ENCODE data around the gene CTDNEP1. TPM values are rescaled to one million over a fixed set of nuclear protein-coding genes. Genes with fewer than 3 reads are reported as not detected.

CTDNEP1 gene
- total and polyA plus RNA-seq, 2 of the 4 experiments (the other 2 are of a cell fraction), result 23.8 to 132 TPM

DNA sequence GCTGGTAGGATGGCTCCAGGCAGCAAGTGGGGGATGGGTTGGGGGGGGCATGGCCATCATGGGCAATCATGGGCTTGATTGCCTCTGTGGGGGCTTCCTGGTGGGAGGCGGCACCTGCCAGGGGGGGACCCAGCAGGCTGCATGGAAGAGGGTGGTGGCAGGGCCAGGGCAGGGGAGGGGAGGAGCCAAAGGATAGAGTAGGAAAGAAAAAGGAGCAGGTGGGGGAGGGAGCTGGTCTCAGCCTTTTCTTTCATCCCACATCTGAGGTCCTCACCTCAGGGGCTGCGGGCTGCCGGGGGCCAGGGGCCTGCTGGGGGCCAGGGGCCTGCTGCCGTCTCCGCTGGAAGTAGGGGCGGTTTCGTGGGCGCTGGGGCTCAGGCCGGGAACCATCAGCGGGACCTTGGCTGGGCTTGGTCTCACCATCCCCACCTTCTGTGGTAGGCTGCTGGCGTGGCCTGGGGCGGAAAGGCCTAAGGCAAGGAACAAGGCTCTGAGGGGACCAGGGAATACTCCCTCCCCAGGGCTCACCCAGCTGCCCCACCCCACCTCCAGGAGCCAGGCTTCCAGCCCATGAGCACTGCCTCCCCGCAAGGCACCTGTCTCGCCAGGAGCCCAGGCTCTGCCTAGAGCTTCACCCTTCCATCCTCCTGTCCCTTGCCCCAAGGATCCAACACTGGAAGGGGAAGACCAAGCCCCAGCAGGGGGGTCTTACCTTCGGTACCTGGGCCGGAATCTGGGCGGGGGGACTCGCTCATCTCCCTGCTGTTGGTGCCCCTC is 37.9 kb upstream of the CTDNEP1 start:
- H3K9me1 ChIP-seq (ENCODE audit: insufficient read depth, low read length), result no peaks in the 10 kb centered on the region
- H2BK15ac ChIP-seq (ENCODE audit: low read depth, low read length), result no peak overlapping the region
- no peak overlapping the region for H4K5ac ChIP-seq (ENCODE audit: low read depth, low read length)
- no TSS peak for BruUV-seq (replicated peaks)
- no peaks in the 10 kb centered on the region for H3K36me3 ChIP-seq (ENCODE audit: control insufficient read depth, insufficient read depth, low read length)
- H4K8ac ChIP-seq (ENCODE audit: low read depth in 2 of 2, low read length in 2 of 2), result no peak overlapping the region
- H3K27me3 ChIP-seq (ENCODE audit: control insufficient read depth, insufficient read depth, low read length), result peaks cover 76% of the 10 kb centered on the region
- H3K27ac ChIP-seq (ENCODE audit: insufficient read depth, low read length), result no peak overlapping the region
- TF ChIP-seq RAD21 (IDR thresholded peaks at IDR 0.05; ENCODE audit: low read length) (no peak), FOS (IDR thresholded peaks at IDR 0.05; ENCODE audit: low read depth, low read length) (no peak), MXI1 (IDR thresholded peaks at IDR 0.05; ENCODE audit: borderline replicate concordance, low read depth, low read length) (no peak), RFX5 (IDR thresholded peaks at IDR 0.05; ENCODE audit: low read depth, low read length) (no peak), CHD1 (IDR thresholded peaks at IDR 0.05; ENCODE audit: low read depth, low read length) (no peak), MAZ (IDR thresholded peaks at IDR 0.05; ENCODE audit: borderline replicate concordance, low read depth, low read length) (no peak), CEBPB (IDR thresholded peaks at IDR 0.05; ENCODE audit: low read depth, low read length) (no peak), BHLHE40 (IDR thresholded peaks at IDR 0.05; ENCODE audit: low read depth, low read length) (no peak), RCOR1 (IDR thresholded peaks at IDR 0.05; ENCODE audit: insufficient replicate concordance, low read length) (no peak), SMC3 (IDR thresholded peaks at IDR 0.05; ENCODE audit: low read depth, low read length) (no peak)
- TF ChIP-seq, protein P1, sequence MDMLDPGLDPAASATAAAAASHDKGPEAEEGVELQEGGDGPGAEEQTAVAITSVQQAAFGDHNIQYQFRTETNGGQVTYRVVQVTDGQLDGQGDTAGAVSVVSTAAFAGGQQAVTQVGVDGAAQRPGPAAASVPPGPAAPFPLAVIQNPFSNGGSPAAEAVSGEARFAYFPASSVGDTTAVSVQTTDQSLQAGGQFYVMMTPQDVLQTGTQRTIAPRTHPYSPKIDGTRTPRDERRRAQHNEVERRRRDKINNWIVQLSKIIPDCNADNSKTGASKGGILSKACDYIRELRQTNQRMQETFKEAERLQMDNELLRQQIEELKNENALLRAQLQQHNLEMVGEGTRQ (IDR thresholded peaks at IDR 0.05; ENCODE audit: low read depth, low read length), result no peak
- TF ChIP-seq, protein P2, sequence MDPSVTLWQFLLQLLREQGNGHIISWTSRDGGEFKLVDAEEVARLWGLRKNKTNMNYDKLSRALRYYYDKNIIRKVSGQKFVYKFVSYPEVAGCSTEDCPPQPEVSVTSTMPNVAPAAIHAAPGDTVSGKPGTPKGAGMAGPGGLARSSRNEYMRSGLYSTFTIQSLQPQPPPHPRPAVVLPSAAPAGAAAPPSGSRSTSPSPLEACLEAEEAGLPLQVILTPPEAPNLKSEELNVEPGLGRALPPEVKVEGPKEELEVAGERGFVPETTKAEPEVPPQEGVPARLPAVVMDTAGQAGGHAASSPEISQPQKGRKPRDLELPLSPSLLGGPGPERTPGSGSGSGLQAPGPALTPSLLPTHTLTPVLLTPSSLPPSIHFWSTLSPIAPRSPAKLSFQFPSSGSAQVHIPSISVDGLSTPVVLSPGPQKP (IDR thresholded peaks at IDR 0.05; ENCODE audit: borderline replicate concordance, low read depth, low read length), result no peak
- TF ChIP-seq, protein P3, sequence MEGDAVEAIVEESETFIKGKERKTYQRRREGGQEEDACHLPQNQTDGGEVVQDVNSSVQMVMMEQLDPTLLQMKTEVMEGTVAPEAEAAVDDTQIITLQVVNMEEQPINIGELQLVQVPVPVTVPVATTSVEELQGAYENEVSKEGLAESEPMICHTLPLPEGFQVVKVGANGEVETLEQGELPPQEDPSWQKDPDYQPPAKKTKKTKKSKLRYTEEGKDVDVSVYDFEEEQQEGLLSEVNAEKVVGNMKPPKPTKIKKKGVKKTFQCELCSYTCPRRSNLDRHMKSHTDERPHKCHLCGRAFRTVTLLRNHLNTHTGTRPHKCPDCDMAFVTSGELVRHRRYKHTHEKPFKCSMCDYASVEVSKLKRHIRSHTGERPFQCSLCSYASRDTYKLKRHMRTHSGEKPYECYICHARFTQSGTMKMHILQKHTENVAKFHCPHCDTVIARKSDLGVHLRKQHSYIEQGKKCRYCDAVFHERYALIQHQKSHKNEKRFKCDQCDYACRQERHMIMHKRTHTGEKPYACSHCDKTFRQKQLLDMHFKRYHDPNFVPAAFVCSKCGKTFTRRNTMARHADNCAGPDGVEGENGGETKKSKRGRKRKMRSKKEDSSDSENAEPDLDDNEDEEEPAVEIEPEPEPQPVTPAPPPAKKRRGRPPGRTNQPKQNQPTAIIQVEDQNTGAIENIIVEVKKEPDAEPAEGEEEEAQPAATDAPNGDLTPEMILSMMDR (conservative IDR thresholded peaks at IDR 0.05; ENCODE audit: low read depth, low read length), result no peak
- H2BK20ac ChIP-seq (ENCODE audit: low read depth, low read length), result no peak overlapping the region
- no peaks in the 10 kb centered on the region for H3K4me1 ChIP-seq (ENCODE audit: control insufficient read depth, insufficient read depth, low read length)
- no peak overlapping the region for H2AFZ ChIP-seq (replicated peaks; ENCODE audit: low read length, poor library complexity)
- no peaks in the 10 kb centered on the region for H3K79me1 ChIP-seq (ENCODE audit: low read depth in 1 of 2, low read length in 2 of 2)
- DNase-seq (no peak), ATAC-seq (ENCODE audit: low read depth) (no peak)
- intact Hi-C loops (cut with micrococcal nuclease) (no loop called here), in situ Hi-C loops (cut with MboI; ENCODE audit: low sequenced_read_pairs) (no loop called here), dilution Hi-C loops (cut with HindIII; ENCODE audit: low sequenced_read_pairs, unreplicated experiment) (no loop called here)
- H3K18ac ChIP-seq (ENCODE audit: low read depth, low read length), result no peak overlapping the region
- CTCF ChIA-PET, result no interaction called here
- H2BK120ac ChIP-seq (ENCODE audit: low read depth, low read length), result no peak overlapping the region
- no peak overlapping the region for H4K91ac ChIP-seq (ENCODE audit: insufficient read depth, low read depth, low read length)
- H2BK5ac ChIP-seq (ENCODE audit: low read depth, low read length, poor library complexity, severe bottlenecking), result no peak overlapping the region
- H3K4me3 ChIP-seq (ENCODE audit: insufficient read depth, low read depth, low read length), result no peak overlapping the region
- H3K56ac ChIP-seq (ENCODE audit: extremely low read depth, insufficient read depth, low read length), result no peak overlapping the region
- POLR2A ChIA-PET (ENCODE audit: unreplicated experiment), result no interaction called here
- no peak overlapping the region for H3K23ac ChIP-seq (ENCODE audit: low read depth, low read length)
- H3K9ac ChIP-seq (ENCODE audit: low read depth, low read length), result no peak overlapping the region
- no peak overlapping the region for H2AK5ac ChIP-seq (ENCODE audit: low read depth, low read length)
- H2AK9ac ChIP-seq (replicated peaks; ENCODE audit: low read depth, low read length, poor library complexity), result no peak overlapping the region
- no peak overlapping the region for H3K4me2 ChIP-seq (ENCODE audit: low read depth, low read length)
- no peaks in the 10 kb centered on the region; the same call in 1 of the 2 replicates for H3K9me3 ChIP-seq (ENCODE audit: control insufficient read depth, insufficient read depth, low read length)
- no peak overlapping the region for H3K4ac ChIP-seq (ENCODE audit: low read depth, low read length)
- WGBS, 2 experiments (ENCODE audit: extremely low coverage in 2 of 2, insufficient read length in 1 of 2), result 80% methylated on average over 1 of the region's 18 CpGs; no CpG with 5 or more reads in 1 of the 2 experiments
- H3K14ac ChIP-seq (replicated peaks; ENCODE audit: low read depth, low read length), result no peak overlapping the region
- 0 out of 2 replicates have a peak, but pooled peaks cover 3% of the 10 kb centered on the region for H4K20me1 ChIP-seq (ENCODE audit: insufficient read depth, low read length)
